D721Med (cell line): Measurements from ENCODE around the gene GNB5.

Source experiments
- DNase-seq: peaks from one replicate; pipeline ENCODE4 v3.0.0; 2011; ENCODE audit warnings: low spot score; ENCODE audit not compliant: insufficient read length
- FAIRE-seq: peaks from 2 replicates; lab custom pipeline; 2011; peaks lifted over from hg19 to GRCh38; lab: Jason Lieb, UNC
- CTCF ChIP-seq: IDR thresholded peaks from 2 replicates; pipeline ENCODE4 v1.5.1; 2012; ENCODE audit warnings: mild to moderate bottlenecking, control low read depth; ENCODE audit not compliant: insufficient read depth; ENCODE audit errors: missing control alignments

GNB5 gene

GRCh38 chr15:52068004-52068615, 123.1 kb downstream of the GNB5 start:
- FAIRE-seq (no peak), DNase-seq (no peak)
- no peak for TF ChIP-seq CTCF

- FAIRE-seq (no peak), DNase-seq (no peak)
- no peak for TF ChIP-seq CTCF
Observed at GRCh38 chr15:52067545-52067926, 123.7 kb downstream of the GNB5 start.

- DNase-seq (no peak), FAIRE-seq (no peak)
- no peak for TF ChIP-seq CTCF
Observed at GRCh38 chr15:52066842-52067544, 124.2 kb downstream of the GNB5 start.
